Measurements from ENCODE around the gene TSPAN5.

DNA sequence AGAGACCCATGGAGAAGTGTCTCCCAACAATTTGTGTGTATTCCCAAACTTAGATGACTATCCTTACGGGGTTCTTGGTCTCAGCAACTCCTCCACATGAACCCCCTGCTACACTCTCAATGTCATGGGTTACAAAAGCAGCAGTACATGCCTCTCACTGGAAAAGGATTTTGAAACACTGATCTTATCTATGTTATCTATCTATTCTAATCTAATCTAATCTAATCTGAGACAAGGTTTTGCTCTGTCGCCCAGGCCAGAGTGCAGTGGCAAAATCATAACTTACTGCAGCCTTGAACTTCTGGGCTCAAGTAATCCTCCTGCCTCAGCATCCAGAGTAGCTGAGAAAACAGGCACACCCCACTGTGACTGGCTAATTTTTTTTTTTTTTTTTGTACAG is 19.3 kb downstream of the TSPAN5 start:
- TF ChIP-seq POLR2A (IDR thresholded peaks at IDR 0.05): no peak
- no peak for TF ChIP-seq EP300 (IDR thresholded peaks at IDR 0.05)
- TF ChIP-seq, protein P1, sequence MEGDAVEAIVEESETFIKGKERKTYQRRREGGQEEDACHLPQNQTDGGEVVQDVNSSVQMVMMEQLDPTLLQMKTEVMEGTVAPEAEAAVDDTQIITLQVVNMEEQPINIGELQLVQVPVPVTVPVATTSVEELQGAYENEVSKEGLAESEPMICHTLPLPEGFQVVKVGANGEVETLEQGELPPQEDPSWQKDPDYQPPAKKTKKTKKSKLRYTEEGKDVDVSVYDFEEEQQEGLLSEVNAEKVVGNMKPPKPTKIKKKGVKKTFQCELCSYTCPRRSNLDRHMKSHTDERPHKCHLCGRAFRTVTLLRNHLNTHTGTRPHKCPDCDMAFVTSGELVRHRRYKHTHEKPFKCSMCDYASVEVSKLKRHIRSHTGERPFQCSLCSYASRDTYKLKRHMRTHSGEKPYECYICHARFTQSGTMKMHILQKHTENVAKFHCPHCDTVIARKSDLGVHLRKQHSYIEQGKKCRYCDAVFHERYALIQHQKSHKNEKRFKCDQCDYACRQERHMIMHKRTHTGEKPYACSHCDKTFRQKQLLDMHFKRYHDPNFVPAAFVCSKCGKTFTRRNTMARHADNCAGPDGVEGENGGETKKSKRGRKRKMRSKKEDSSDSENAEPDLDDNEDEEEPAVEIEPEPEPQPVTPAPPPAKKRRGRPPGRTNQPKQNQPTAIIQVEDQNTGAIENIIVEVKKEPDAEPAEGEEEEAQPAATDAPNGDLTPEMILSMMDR (IDR thresholded peaks at IDR 0.05): no peak
- no peak for TF ChIP-seq POLR2AphosphoS5 (IDR thresholded peaks at IDR 0.05)

Measured in stomach (tissue), 4 donors.